GM12878 (cell line): ENCODE results near the gene B3GAT1.

ENCODE experiments used
- POLR2AphosphoS5 ChIP-seq: IDR thresholded peaks from 2 replicates; pipeline ENCODE4 v1.6.1; 2011; ENCODE audit warnings: mild to moderate bottlenecking, low read length, inconsistent platforms
- SRF ChIP-seq, 2 experiments: IDR thresholded peaks; 2 replicates each; pipeline ENCODE4 v1.6.1; 2011; ENCODE audit warnings: low read depth in 2 of 2, low read length in 2 of 2, mild to moderate bottlenecking in 1 of 2, moderate library complexity in 1 of 2
- STAT3 ChIP-seq: IDR thresholded peaks from 2 replicates; pipeline ENCODE4 v1.6.1; 2011; ENCODE audit warnings: low read depth, low read length, improper control_type of control experiment
- TCF3 ChIP-seq: IDR thresholded peaks from 2 replicates; pipeline ENCODE4 v1.6.1; 2012; ENCODE audit warnings: low read depth, mild to moderate bottlenecking, low read length, borderline replicate concordance; ENCODE audit not compliant: insufficient read depth
- ZNF384 ChIP-seq: IDR thresholded peaks from 2 replicates; pipeline ENCODE4 v1.6.1; 2012; ENCODE audit warnings: low read depth, mild to moderate bottlenecking, low read length, improper control_type of control experiment, borderline replicate concordance
- TF ChIP-seq, protein P1 (sequence below): IDR thresholded peaks from 2 replicates; pipeline ENCODE4 v1.6.1; 2012; ENCODE audit warnings: low read depth, low read length, improper control_type of control experiment

DNA sequence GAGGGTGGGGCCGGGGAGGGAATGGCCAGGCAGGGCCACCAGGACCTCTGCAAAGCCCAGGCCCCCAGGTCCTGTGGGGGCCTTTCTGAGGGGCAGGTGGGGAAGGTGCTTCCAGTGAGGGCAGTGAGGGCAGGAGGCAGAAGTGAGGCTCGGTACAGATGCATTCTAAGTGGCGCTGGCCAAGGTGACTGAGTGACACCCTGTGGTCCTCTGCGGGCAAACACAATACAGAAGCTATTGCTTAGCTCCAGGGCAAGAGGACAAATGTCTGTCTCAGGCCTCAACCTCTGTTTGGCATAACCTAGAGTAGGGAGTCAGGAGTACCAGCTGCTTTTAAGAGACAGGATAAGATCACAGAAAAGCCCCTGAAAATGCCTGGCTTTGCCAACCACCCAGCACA, 31.3 kb downstream of the B3GAT1 start:
- TF ChIP-seq SRF (IDR thresholded peaks at IDR 0.05; ENCODE audit: low read depth in 2 of 2, low read length in 2 of 2) (no peak), STAT3 (no peak), ZNF384 (no peak), TCF3 (no peak), POLR2AphosphoS5 (no peak)
- TF ChIP-seq, protein P1, sequence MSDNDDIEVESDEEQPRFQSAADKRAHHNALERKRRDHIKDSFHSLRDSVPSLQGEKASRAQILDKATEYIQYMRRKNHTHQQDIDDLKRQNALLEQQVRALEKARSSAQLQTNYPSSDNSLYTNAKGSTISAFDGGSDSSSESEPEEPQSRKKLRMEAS = no peak
